Measurements from ENCODE around the gene PRSS50.
"Not testable (repeated sequence)": the region's sequence is repeated elsewhere in the genome, so short reads cannot be mapped to it uniquely, and the experiment has no call there.

Gene PRSS50

DNA sequence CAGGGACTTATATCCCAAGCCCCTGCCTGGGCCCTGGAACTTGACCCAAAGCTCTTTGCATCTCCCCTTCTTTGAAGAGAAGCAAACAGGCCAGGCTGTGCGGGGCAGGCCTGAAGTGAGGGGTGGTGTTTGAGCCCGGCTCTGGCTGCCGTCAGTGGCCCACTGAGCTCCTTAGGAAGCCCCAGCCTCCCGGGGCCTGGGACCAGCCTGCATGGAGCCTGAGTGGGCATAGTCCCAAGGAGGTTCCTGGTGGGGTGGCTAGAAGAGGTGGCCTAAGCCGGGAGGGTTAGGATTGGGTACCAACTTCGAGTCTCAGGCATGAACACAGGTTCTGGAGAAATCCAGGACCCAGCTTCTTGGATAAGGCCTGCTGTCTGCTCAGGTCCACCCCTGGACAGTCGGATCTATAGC, 10.1 kb downstream of the PRSS50 start:
- Mint-ChIP-seq H3K27me3 (peaks cover 3% of the 10 kb centered on the region), H3K27ac (no peak overlapping the region), H3K9me3 (no peaks in the 10 kb centered on the region), H3K36me3 (no peaks in the 10 kb centered on the region), H3K4me1 (peaks cover 5% of the 10 kb centered on the region), H3K4me3 (no peak overlapping the region)
- no peak for DNase-seq (ENCODE audit: low spot score in 2 of 2)
- no peak for ATAC-seq (ENCODE audit: low read depth)

DNA sequence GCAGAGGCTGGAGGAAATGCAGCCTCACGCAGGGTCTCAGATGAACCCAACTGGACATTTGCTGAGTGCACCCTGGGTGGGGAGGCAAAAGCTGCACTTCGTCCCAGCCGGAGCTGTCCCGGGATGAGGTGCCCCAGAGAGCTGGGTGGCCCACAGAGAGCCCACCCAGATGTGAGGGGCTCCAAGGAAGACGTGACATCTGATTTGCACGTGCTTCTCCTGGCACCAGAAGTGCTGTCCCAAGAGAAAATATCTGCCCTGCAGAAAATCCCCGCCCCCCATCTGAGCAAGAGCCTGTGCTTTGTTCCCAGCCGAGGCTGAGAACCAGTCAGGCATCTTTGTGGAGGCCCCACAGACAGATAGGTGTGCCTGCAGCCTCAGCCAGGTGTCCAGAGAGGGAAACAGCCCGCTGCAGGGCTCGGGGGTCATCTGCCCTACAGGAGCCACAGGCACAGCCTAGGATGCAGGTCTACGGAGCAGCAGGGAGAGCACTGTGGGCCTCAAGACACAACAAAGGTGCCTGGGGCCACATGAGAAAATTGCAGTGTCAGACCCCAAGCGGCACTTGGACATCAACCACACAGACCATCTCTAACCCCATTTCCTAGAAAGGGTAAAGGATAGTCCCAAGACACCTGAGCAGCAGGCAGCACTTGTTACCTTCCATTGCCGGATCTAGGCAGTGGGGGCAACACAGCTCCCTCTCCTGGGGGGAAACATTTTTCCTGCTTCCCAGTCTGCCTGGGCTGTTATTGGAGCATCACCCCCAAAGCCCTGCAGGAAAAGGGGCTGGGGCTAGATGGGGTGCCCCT, 10.7 kb downstream of the PRSS50 start:
- Mint-ChIP-seq H3K27ac (no peak overlapping the region), H3K36me3 (no peaks in the 10 kb centered on the region), H3K4me1 (peaks cover 5% of the 10 kb centered on the region), H3K4me3 (no peak overlapping the region), H3K27me3 (peaks cover 8% of the 10 kb centered on the region), H3K9me3 (no peaks in the 10 kb centered on the region)
- DNase-seq (ENCODE audit: low spot score in 2 of 2) (no peak), ATAC-seq (ENCODE audit: low read depth) (no peak)

GRCh38 chr3:46705751-46706552, 11.7 kb downstream of the PRSS50 start:
- no peak overlapping the region for H3K4me3 Mint-ChIP-seq
- DNase-seq (ENCODE audit: low spot score in 2 of 2) (no peak), ATAC-seq (ENCODE audit: low read depth) (no peak)
- H3K36me3 Mint-ChIP-seq, result no peaks in the 10 kb centered on the region
- H3K27me3 Mint-ChIP-seq, result peaks cover 14% of the 10 kb centered on the region
- no peak overlapping the region for H3K27ac Mint-ChIP-seq
- H3K4me1 Mint-ChIP-seq, result peaks cover 3% of the 10 kb centered on the region
- H3K9me3 Mint-ChIP-seq, result no peaks in the 10 kb centered on the region

DNA sequence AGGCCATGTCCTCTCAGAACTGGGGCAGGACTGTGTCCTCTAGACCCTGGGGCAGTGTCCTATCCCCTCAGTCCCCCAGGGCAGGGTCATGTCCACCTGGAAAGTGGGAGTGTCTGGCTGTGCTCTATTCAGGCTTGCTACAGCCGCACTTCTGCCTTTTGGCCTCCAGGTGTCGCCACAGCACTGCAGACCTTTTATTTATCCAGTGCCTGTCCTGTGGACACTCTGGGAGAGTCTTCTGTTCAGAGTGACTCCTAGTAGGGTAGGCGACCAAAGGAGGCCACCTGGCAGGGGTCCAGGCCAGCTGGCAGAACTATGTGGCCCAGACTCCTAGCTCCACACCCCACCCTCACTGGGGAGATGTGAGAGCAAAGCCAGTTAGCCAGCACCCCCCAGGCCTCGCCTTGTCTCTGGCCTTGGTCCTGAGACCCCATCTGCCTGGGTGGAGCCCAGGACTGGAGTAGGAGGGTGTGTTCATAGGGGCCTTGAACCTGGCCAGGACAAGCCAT, 12.6 kb downstream of the PRSS50 start:
- H3K9me3 Mint-ChIP-seq, result no peaks in the 10 kb centered on the region
- peaks cover 3% of the 10 kb centered on the region for H3K4me1 Mint-ChIP-seq
- H3K4me3 Mint-ChIP-seq, result no peak overlapping the region
- DNase-seq (ENCODE audit: low spot score in 2 of 2) (peak; percentile 69 to 74), ATAC-seq (ENCODE audit: low read depth) (peak; percentile 86)
- no peak overlapping the region for H3K27ac Mint-ChIP-seq
- peaks cover 14% of the 10 kb centered on the region for H3K27me3 Mint-ChIP-seq
- H3K36me3 Mint-ChIP-seq, result no peaks in the 10 kb centered on the region

GRCh38 chr3:46704346-46704745, 13.3 kb downstream of the PRSS50 start:
- H3K4me3 Mint-ChIP-seq; H3K27ac Mint-ChIP-seq; H3K4me1 Mint-ChIP-seq; H3K36me3 Mint-ChIP-seq; ATAC-seq (ENCODE audit: low read depth); DNase-seq (ENCODE audit: low spot score in 2 of 2); H3K9me3 Mint-ChIP-seq: not testable (repeated sequence)
- H3K27me3 Mint-ChIP-seq, result peaks cover 14% of the 10 kb centered on the region

DNA sequence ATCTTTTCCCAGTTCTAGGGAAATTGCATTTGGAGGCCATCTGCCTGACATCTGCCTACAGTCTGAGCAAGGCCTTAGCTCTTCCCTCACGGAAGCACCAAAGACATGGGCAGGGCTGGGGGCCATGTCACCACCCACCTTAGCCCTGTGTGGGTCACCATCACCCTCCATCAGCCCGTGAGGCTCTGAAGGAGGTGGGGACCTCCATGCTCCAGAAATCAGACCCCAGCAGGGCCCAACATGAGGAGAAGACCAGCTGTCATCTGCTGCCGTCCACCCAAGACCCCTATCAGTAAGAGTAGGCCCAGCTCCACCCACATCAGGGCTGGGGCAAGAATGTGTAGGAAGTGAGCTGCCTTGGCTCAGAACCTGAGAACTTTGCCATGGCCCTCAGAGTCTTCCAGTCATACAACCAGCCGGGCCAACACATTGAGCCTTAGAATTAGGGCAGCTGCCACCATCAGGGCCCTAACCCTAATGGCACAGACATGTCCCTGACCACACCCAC, 14.6 kb downstream of the PRSS50 start:
- H3K9me3 Mint-ChIP-seq, result no peaks in the 10 kb centered on the region
- DNase-seq (ENCODE audit: low spot score in 2 of 2) (no peak), ATAC-seq (ENCODE audit: low read depth) (no peak)
- H3K27ac Mint-ChIP-seq, result no peak overlapping the region
- H3K4me1 Mint-ChIP-seq, result peaks cover 3% of the 10 kb centered on the region
- no peak overlapping the region for H3K4me3 Mint-ChIP-seq
- no peaks in the 10 kb centered on the region for H3K36me3 Mint-ChIP-seq
- peaks cover 14% of the 10 kb centered on the region for H3K27me3 Mint-ChIP-seq

DNA sequence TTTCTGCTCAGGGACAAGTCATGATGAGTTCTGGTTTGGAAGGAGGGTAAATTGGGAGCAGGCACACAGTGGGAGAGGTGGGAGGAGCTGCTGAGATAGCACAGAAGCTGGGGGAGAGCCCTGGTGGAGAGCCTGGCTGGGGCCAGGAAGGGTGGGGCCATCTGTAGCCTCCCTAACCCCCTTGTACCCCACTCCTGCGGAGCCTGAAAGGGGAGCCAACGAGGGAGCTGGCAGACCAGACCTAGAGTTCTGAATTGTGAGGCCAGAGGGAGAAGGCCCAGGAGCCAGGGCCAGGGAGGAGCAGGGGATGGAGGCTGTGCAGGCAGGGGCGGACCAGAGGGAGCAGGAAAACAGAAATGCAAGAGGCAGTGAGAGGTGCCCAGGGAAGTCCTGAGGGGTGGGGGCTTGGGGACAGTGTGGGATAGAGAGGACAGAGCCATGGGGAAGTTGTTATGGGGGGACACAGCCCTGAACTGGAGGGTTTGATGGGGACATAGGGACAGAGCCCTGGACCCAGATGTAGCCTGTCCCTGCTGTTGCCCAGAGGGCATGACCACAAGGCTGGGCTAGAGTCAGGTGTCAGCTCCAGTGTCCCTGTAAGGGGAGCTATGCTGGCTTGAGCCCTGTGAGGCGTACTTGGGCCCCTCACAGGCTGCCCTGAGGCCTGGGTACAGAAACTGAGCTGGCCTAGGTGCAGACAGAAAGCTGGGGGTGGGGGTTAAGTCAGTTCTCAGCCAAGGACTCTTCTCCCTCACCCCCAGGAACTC, 15.2 kb downstream of the PRSS50 start:
- H3K36me3 Mint-ChIP-seq, result no peaks in the 10 kb centered on the region
- H3K4me1 Mint-ChIP-seq, result peaks cover 3% of the 10 kb centered on the region
- H3K27ac Mint-ChIP-seq, result no peak overlapping the region

GRCh38 chr3:46701181-46701939, 16.3 kb downstream of the PRSS50 start, which contains the start of gene TMIE:
Gene TMIE (plus strand): TSS chr3:46701392. CDS start chr3:46701488, 96 bp downstream.
- Mint-ChIP-seq H3K27ac (no peak within 1 kb of the TSS), H3K36me3 (no peaks in the 10 kb centered on the region), H3K4me3 (no peak within 1 kb of the TSS), H3K9me3 (no peaks in the 10 kb centered on the region), H3K4me1 (peaks cover 3% of the 10 kb centered on the region), H3K27me3 (peaks cover 14% of the 10 kb centered on the region)
- DNase-seq (ENCODE audit: low spot score in 2 of 2) (no peak), ATAC-seq (ENCODE audit: low read depth) (no peak)

More for the DNA sequence above, 15.2 kb downstream of the PRSS50 start:
- ATAC-seq (ENCODE audit: low read depth), result no peak
- H3K4me3 Mint-ChIP-seq, result no peak overlapping the region
- DNase-seq (ENCODE audit: low spot score in 2 of 2), result no peak
- H3K9me3 Mint-ChIP-seq, result no peaks in the 10 kb centered on the region
- H3K27me3 Mint-ChIP-seq, result peaks cover 14% of the 10 kb centered on the region

- Mint-ChIP-seq H3K27me3 (peaks cover 14% of the 10 kb centered on the region), H3K27ac (no peak overlapping the region), H3K4me3 (no peak overlapping the region), H3K36me3 (no peaks in the 10 kb centered on the region), H3K4me1 (peaks cover 6% of the 10 kb centered on the region), H3K9me3 (no peaks in the 10 kb centered on the region)
- DNase-seq (ENCODE audit: low spot score in 2 of 2) (no peak), ATAC-seq (ENCODE audit: low read depth) (no peak)
Measured at GRCh38 chr3:46700772-46701171, 16.9 kb downstream of the PRSS50 start.

- DNase-seq (ENCODE audit: low spot score in 2 of 2), result no peak
- no peaks in the 10 kb centered on the region for H3K36me3 Mint-ChIP-seq
- H3K4me1 Mint-ChIP-seq, result peaks cover 13% of the 10 kb centered on the region
Measured at GRCh38 chr3:46699676-46700523, 17.8 kb downstream of the PRSS50 start.

GRCh38 chr3:46695962-46696894, 21.4 kb downstream of the PRSS50 start:
- Mint-ChIP-seq H3K4me3 (no peak overlapping the region), H3K4me1 (peaks cover 26% of the 10 kb centered on the region)
- no peak for DNase-seq (ENCODE audit: low spot score in 2 of 2)

More at GRCh38 chr3:46699676-46700523, 17.8 kb downstream of the PRSS50 start:
- no peaks in the 10 kb centered on the region for H3K9me3 Mint-ChIP-seq
- H3K27me3 Mint-ChIP-seq, result peaks cover 11% of the 10 kb centered on the region
- H3K27ac Mint-ChIP-seq, result no peak overlapping the region
- no peak overlapping the region for H3K4me3 Mint-ChIP-seq
- no peak for ATAC-seq (ENCODE audit: low read depth)

More at GRCh38 chr3:46695962-46696894, 21.4 kb downstream of the PRSS50 start:
- no peak for ATAC-seq (ENCODE audit: low read depth)
- Mint-ChIP-seq H3K27ac (no peak overlapping the region), H3K9me3 (no peaks in the 10 kb centered on the region), H3K27me3 (peaks cover 5% of the 10 kb centered on the region), H3K36me3 (no peaks in the 10 kb centered on the region)
